ENCODE results near the gene HAND2. TPM values are rescaled to one million over a fixed set of nuclear protein-coding genes. Genes with fewer than 3 reads are reported as not detected.
A peak's percentile ranks its signal among the peaks of the same experiment; 100 is the strongest.

The HAND2 gene
- total and polyA plus RNA-seq, 12 donors: 48.6 to 196 (median 117) TPM

GRCh38 chr4:173506597-173507211 is 23.3 kb downstream of the HAND2 start:
- ATAC-seq: peak; percentile 31 to 80 (median 66)
- WGBS, 2 donors: 25 to 29% methylated on average over 35 of the region's 35 CpGs
- Histone ChIP-seq H3K27ac (peak overlapping the region in 9 of 10 donors; percentile 77 to 94 (median 91)), H3K9me3 (peaks cover 0 to 7% (median 0%) of the 10 kb centered on the region in 11 donors), H3K36me3 (no peaks in the 10 kb centered on the region), H3K4me1 (peaks cover 0 to 62% (median 12%) of the 10 kb centered on the region in 9 donors), H3K4me3 (peak overlapping the region in 9 of 10 donors; percentile 15 to 60 (median 46)), H3K27me3 (peaks cover 0 to 99% (median 36%) of the 10 kb centered on the region in 7 donors)
- peak; percentile 50 to 54 for DNase-seq
- intact Hi-C loops (cut with DNase I): loop anchor here in 9 of 10 donors (1.0 to 10.0 kb wide), 18 partner anchors 192 to 808 kb away; no protein-coding TSS in a partner anchor
- TF ChIP-seq, protein P1, sequence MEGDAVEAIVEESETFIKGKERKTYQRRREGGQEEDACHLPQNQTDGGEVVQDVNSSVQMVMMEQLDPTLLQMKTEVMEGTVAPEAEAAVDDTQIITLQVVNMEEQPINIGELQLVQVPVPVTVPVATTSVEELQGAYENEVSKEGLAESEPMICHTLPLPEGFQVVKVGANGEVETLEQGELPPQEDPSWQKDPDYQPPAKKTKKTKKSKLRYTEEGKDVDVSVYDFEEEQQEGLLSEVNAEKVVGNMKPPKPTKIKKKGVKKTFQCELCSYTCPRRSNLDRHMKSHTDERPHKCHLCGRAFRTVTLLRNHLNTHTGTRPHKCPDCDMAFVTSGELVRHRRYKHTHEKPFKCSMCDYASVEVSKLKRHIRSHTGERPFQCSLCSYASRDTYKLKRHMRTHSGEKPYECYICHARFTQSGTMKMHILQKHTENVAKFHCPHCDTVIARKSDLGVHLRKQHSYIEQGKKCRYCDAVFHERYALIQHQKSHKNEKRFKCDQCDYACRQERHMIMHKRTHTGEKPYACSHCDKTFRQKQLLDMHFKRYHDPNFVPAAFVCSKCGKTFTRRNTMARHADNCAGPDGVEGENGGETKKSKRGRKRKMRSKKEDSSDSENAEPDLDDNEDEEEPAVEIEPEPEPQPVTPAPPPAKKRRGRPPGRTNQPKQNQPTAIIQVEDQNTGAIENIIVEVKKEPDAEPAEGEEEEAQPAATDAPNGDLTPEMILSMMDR (IDR thresholded peaks at IDR 0.05): peak in 4 of 9 donors; percentile 20 to 45 (median 36)

GRCh38 chr4:173505924-173506518 is 24.0 kb downstream of the HAND2 start:
- intact Hi-C loops (cut with DNase I): loop anchor here in 9 of 10 donors (1.0 to 10.0 kb wide), 19 partner anchors 191 to 809 kb away; no protein-coding TSS in a partner anchor
- WGBS, 2 donors: 18 to 19% methylated on average over 9 of the region's 9 CpGs
- DNase-seq (peak; percentile 66), ATAC-seq (peak; percentile 51 to 78 (median 66))
- Histone ChIP-seq H3K4me1 (peaks cover 0 to 56% (median 12%) of the 10 kb centered on the region in 9 donors), H3K27me3 (peaks cover 0 to 99% (median 43%) of the 10 kb centered on the region in 7 donors), H3K27ac (peak overlapping the region in 9 of 10 donors; percentile 77 to 94 (median 91)), H3K4me3 (peak overlapping the region in 9 of 10 donors; percentile 15 to 60 (median 46)), H3K9me3 (peaks cover 0 to 7% (median 0%) of the 10 kb centered on the region in 11 donors), H3K36me3 (no peaks in the 10 kb centered on the region)
- TF ChIP-seq, protein P1 (IDR thresholded peaks at IDR 0.05): peak; percentile 53 to 87 (median 77)

- Histone ChIP-seq H3K36me3 (no peaks in the 10 kb centered on the region), H3K27ac (no peak overlapping the region), H3K27me3 (peaks cover 0 to 96% (median 52%) of the 10 kb centered on the region in 7 donors), H3K4me3 (no peak overlapping the region), H3K4me1 (peaks cover 0 to 40% (median 9%) of the 10 kb centered on the region in 9 donors), H3K9me3 (peaks cover 0 to 7% (median 0%) of the 10 kb centered on the region in 11 donors)
- WGBS, 2 donors: 23 to 31% methylated on average over 7 of the region's 7 CpGs
- no peak for DNase-seq
- peak in 1 of 8 donors; percentile 13 for ATAC-seq
- intact Hi-C loops (cut with DNase I): loop anchor here in 6 of 10 donors (2.0 to 10.0 kb wide), 8 partner anchors 189 to 811 kb away; no protein-coding TSS in a partner anchor
- TF ChIP-seq, protein P1 (IDR thresholded peaks at IDR 0.05): no peak
Measured at GRCh38 chr4:173504181-173504503, 25.9 kb downstream of the HAND2 start.

Measured in heart right ventricle (tissue), 16 donors.